Lower leg skin (tissue), 3 donors: Measurements from ENCODE around the gene CIDEB.

ENCODE experiments used
- POLR2A ChIP-seq, 2 donors: fragments of 450-650 bp; IDR thresholded peaks; one replicate each; pipeline ENCODE4 v1.6.1; 2016 to 2017; ENCODE audit warnings: antibody characterized with exemption in 2 of 2, mild to moderate bottlenecking in 1 of 2, moderate library complexity in 1 of 2
- TF ChIP-seq, protein P1 (sequence below), 3 donors: fragments of 450-650 bp; IDR thresholded peaks; one replicate each; pipeline ENCODE4 v1.5.1; 2016; ENCODE audit warnings: antibody characterized with exemption in 3 of 3, mild to moderate bottlenecking in 3 of 3, moderate library complexity in 2 of 3

DNA sequence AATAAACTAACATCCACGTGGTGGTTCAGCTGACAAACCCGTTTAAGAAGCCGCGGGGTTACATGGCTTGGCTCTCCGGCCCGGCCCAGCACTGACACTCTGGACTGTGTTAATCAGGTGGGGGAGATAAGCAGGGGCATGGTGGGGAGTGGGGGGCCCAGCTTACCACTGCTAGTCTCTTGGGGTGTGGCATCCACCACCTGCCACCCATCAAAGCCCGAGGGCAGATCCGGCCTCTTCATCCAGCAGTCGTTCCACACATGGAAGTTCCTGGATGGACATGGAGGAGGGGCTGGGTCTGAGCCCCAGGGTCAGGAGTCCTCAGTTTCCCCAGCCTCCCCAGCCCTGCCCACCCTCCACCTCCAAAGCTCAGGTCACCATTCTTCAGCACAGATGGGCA, 49.7 kb downstream of the CIDEB start:
- TF ChIP-seq, protein P1, sequence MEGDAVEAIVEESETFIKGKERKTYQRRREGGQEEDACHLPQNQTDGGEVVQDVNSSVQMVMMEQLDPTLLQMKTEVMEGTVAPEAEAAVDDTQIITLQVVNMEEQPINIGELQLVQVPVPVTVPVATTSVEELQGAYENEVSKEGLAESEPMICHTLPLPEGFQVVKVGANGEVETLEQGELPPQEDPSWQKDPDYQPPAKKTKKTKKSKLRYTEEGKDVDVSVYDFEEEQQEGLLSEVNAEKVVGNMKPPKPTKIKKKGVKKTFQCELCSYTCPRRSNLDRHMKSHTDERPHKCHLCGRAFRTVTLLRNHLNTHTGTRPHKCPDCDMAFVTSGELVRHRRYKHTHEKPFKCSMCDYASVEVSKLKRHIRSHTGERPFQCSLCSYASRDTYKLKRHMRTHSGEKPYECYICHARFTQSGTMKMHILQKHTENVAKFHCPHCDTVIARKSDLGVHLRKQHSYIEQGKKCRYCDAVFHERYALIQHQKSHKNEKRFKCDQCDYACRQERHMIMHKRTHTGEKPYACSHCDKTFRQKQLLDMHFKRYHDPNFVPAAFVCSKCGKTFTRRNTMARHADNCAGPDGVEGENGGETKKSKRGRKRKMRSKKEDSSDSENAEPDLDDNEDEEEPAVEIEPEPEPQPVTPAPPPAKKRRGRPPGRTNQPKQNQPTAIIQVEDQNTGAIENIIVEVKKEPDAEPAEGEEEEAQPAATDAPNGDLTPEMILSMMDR (IDR thresholded peaks at IDR 0.05), result no peak
- TF ChIP-seq POLR2A (IDR thresholded peaks at IDR 0.05), result no peak
